NOMO-1 (cell line): ENCODE data around the gene MAP1B.

Experiments
- DNase-seq, 2 experiments: peaks; one replicate each; lab custom pipeline; 2025; ENCODE audit not compliant: unreplicated experiment in 2 of 2; lab: John Stamatoyannopoulos, UW

Gene MAP1B

DNA sequence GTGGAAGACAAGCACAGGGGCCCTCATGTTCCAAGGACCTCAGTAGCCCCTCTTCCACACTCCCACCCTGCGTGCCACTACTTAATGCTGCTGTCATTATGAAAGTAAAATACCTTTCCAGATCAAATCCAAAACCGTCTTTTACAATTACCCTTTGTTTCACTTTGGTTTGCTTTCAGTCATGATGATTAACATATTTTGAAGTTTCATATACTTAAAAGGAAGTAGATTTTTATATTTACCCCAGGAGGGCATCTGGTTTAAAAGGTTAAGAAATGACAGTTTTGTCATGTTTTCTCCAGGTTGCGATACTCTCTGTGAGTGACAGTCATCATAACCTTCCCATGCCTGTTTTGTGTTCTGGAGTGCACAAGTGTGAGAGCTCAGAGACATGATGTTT is 13.5 kb upstream of the MAP1B start:
- no peak for DNase-seq

DNA sequence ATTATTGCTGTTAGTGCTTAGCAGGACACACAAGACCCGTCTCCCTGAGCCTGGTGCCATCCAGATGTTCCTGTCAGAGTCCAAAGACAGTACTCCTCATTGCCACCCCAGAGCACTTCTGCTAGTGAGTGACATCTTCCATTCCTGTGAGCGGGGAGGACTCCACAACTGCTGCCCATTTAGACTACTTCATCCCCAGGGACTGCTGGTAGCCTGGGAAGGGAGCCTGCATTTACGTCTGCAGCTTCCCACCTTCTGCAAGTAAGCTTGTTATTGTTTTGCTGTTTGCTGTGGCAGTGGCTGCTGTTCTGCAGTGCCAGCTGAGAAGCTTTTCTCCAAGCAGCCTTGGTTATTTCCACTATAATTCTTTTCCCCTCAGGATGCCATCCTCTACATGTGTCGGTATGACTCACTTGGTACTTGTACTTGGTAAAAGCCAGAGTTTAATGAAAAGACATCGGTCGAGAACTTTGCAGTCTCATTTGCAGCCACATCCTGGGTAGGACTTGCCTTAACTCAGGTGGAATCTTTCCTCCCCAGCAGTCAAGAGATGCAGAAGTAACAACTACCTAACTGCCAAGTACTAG is 10.6 kb upstream of the MAP1B start:
- DNase-seq: no peak

DNA sequence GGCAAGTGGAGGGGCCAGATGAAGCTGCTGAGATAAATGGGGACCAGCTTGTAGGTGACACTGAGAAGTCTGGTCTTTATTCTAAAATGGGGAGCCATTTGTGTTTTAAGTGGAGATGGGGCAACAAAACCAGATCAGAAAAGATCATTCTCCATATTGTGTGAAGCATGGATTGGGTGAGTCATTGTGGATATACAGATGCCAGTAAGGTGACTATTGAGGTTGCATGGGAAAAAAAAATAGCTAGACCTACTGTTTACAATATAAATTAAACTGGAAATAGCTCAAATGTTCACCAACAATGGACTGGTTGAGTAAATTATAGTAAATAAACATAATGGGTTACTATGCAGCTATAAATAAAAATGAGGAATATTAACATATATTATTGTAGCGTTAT is 5.4 kb upstream of the MAP1B start:
- DNase-seq: no peak

DNA sequence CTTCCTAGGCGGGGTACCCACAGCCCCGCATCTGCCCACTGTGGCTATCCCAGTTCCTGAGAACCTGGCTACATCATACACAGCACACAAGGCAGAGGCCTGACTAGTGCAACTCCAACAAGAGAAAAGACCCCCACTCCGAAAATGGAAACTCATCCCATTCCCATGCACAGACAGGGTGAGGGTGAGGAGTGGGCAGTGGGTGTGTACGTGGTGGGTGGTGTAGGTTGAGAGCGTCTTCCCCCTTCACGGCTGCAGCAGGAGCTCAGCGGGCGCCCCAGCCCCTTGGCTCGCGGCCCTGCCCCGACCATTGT is 501 bp upstream of the MAP1B start:
- no peak for DNase-seq

GRCh38 chr5:72107901-72108201 is 576 bp downstream of the MAP1B start:
- DNase-seq: no peak

- DNase-seq: no peak
Measured at GRCh38 chr5:72108202-72109061, 1.2 kb downstream of the MAP1B start.

- DNase-seq: no peak
Measured at GRCh38 chr5:72109062-72109411, 1.8 kb downstream of the MAP1B start.

GRCh38 chr5:72109625-72110024 is 2.4 kb downstream of the MAP1B start:
- DNase-seq: no peak

- no peak for DNase-seq
Measured at GRCh38 chr5:72110394-72111013, 3.2 kb downstream of the MAP1B start.

DNA sequence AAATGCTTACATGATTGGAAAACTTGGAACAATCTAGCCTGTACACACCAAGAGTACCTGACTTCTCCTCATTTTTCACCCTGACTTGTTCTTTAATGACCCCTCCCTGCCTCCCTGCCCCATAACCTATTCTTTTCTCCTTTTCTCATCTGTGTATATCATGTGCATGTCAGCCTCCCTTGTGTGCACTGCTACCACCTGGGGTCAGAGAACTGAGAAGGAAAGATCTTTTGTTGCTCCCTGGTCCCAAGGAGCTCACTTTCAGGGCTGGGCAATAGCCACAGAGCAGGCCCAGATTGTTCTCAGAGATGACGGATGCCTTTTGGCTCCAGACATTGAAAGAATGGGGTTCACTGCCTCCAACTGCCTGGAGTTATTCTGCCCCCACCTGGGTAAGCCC is 5.1 kb downstream of the MAP1B start:
- no peak for DNase-seq

GRCh38 chr5:72114629-72115028 is 7.4 kb downstream of the MAP1B start:
- DNase-seq: no peak

- DNase-seq: no peak
Measured at GRCh38 chr5:72115296-72115695, 8.0 kb downstream of the MAP1B start.

GRCh38 chr5:72117307-72117706 is 10.0 kb downstream of the MAP1B start:
- DNase-seq: no peak

- no peak for DNase-seq
Measured at GRCh38 chr5:72121052-72121779, 13.9 kb downstream of the MAP1B start.

DNA sequence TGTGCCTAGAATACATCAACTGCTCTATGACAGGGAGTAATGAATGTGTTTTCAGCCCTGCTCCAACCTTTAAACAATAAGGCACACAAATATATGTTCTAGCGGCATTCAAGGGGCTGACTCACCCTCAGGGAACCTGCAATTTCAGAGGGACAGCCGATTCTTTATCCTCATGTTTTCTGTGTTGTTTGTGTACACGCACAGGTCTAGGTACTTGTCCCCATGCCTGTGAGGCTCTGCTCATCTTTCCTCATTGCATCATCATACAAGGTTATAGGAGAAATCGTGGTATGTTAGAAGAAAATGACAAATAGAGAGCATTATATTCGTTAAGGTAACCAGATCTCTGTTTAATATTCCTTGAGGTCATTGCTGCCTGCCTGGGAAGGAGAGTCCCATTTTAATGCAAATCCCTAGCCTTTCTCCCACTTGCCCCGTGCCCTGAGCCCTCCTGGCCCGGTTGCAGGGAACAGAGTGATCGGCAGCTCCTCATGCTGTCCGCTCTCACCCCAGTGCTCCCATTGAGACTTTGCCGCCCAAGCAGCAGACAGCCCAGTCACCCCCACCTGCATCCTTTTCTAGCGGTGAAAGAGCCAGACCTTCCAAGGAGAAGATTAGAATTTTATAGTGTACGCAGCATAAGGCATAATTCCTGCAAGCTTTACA is 14.6 kb downstream of the MAP1B start:
- DNase-seq: no peak

- no peak for DNase-seq
Measured at GRCh38 chr5:72122602-72123001, 15.3 kb downstream of the MAP1B start.

DNA sequence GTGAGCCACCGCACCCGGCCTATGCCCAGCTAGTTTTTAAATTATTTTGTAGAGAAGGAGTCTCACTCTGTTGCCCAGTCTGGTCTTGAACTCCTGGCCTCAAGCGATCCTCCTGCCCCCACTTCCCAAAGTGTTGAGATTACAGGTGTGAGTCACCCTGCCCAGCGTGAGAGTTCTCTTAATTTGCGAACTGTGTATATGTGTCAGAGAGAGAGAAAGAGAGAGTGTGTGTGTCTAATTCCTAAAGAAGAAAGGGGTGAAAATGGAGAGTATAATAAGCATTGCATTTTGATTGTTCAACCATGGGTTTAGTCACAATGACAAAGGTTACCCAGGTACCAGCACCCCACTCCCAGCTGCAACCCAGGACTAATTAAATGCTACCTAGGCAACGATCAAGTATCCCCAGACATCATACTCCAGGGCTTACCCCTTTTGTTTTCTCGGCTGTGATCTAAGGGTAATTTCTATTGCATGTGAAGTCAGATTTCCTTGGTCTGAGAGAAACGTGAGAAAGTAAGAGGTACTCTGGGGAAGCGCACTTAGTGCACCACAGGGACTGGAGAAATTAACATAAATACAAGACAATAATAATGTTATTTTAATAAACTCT is 16.6 kb downstream of the MAP1B start:
- no peak for DNase-seq

DNA sequence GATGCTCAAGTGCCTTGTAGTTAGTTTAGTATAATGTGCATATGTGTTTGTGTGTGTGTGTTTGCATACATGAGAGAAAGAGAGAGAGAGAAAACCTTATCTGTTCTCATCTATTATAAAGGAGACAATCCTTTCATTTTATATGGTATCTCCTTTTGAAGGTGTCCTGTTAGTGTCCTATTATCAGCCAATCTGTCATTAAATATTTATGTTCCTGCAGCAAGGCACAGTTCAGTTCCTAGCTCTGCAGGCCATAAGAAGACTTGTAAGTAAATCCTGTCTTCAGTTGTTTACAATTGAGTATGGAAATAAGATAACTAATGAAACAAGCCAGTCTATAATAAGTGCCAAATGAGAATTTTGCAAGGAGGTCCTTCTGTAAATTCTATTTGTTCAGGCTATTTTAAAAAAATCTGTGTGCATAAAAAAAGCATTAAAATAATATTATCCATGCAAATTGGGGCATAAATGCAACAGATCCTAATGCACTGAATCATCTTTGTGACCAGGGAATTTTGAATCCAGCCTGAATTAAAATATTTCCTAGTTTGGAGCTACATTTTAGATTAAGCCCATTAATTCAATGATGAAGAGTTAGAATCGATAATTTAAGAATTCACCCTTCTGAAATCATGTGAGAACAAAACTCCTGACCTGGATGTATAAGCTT is 18.1 kb downstream of the MAP1B start:
- DNase-seq: no peak

- no peak for DNase-seq
Measured at GRCh38 chr5:72125941-72126620, 18.8 kb downstream of the MAP1B start.

DNA sequence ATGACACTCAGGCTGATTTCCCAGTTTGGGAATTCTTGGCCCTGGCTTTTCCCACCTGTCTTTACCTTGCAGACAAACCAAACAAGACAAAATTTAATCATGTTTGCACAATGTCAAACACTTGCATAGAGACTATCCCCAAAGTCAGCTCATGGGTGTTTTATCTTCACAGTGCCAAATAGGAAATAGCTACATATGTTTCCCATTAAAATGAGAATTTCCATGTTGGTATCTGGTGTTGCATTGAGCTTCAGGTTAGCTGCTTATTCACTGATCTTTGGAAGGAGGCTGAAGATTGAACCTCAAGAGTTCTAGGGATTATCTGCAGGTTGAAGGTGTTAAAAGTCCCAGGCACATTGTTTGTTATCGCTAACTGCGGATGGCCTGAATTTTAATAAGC is 19.5 kb downstream of the MAP1B start:
- DNase-seq: no peak
